Endothelial cell of umbilical vein (primary cell): ENCODE measurements around the gene PTPRU. TPM values are rescaled to one million over a fixed set of nuclear protein-coding genes. Genes with fewer than 3 reads are reported as not detected.

Experiments used
- BruUV-seq: library from RNA; stranded (reverse); fragments of 400-500 nt; replicated peaks from 2 replicates; lab custom pipeline; 2021; lab: Mats Ljungman, UMichigan
- CTCF ChIA-PET: fragments of 300-600, 350-600 bp; sonication (Branson Sonifier 250); formaldehyde crosslinking; loops from one replicate; lab custom pipeline; 2021; ENCODE audit warnings: antibody characterized with exemption, inconsistent platforms; lab: Charles Lee
- POLR2A ChIA-PET: fragments of 300-600, 350-600 bp; sonication (Branson Sonifier 250); formaldehyde crosslinking; loops from one replicate; lab custom pipeline; 2021; ENCODE audit warnings: antibody characterized with exemption, inconsistent platforms; lab: Charles Lee
- DNase-seq: peaks from one replicate; pipeline ENCODE4 v3.0.0-alpha.2; 2011; ENCODE audit warnings: low read depth, low spot score
- FAIRE-seq: peaks from 2 replicates; lab custom pipeline; 2011; peaks lifted over from hg19 to GRCh38; lab: Jason Lieb, UNC
- H2AFZ ChIP-seq: 2 replicates; pipeline ENCODE4 v1.6.0; 2012; ENCODE audit warnings: low read depth, low read length, control low read depth, inconsistent platforms
- H3K27ac ChIP-seq: 2 replicates; pipeline ENCODE4 v1.5.1; 2011; ENCODE audit warnings: low read depth, mild to moderate bottlenecking, control low read depth, low read length, moderate library complexity; ENCODE audit not compliant: insufficient read depth
- H3K27me3 ChIP-seq, 2 experiments: 2 replicates each; pipeline versions ENCODE4 v1.6.0 to v1.6.1; 2011; ENCODE audit warnings: low read length in 2 of 2, mixed read lengths in 1 of 2; ENCODE audit not compliant: control insufficient read depth in 2 of 2, insufficient read depth in 2 of 2
- H3K36me3 ChIP-seq, 2 experiments: 2 replicates in 1 of 2; 3 replicates in 1 of 2; pipeline ENCODE4 v1.5.1; 2011; ENCODE audit warnings: low read length in 2 of 2, mild to moderate bottlenecking in 1 of 2, moderate library complexity in 1 of 2; ENCODE audit not compliant: control insufficient read depth in 2 of 2, insufficient read depth in 2 of 2; ENCODE audit errors: extremely low read depth in 1 of 2
- H3K4me1 ChIP-seq: 3 replicates; pipeline ENCODE4 v1.5.1; 2011; ENCODE audit warnings: mild to moderate bottlenecking, low read length; ENCODE audit not compliant: control insufficient read depth, insufficient read depth; ENCODE audit errors: extremely low read depth
- H3K4me2 ChIP-seq: 2 replicates; pipeline ENCODE4 v1.6.1; 2011; ENCODE audit warnings: low read length, control low read depth, mixed read lengths; ENCODE audit not compliant: insufficient read depth
- H3K4me3 ChIP-seq, 3 experiments: fragments of 200-600 bp in 1 of 3; sonication (generic), shearing (Covaris generic) in 1 of 3; replicated peaks in 1 of 3; 2 replicates each; pipeline ENCODE4 v1.5.1; 2011 to 2016; ENCODE audit warnings: control low read depth in 3 of 3, low read length in 3 of 3, mild to moderate bottlenecking in 2 of 3, inconsistent platforms in 1 of 3, low read depth in 1 of 3, moderate library complexity in 1 of 3; ENCODE audit not compliant: insufficient read depth in 1 of 3
- H3K79me2 ChIP-seq: 2 replicates; pipeline ENCODE4 v1.6.0; 2012; ENCODE audit warnings: low read length, inconsistent platforms; ENCODE audit not compliant: control insufficient read depth, insufficient read depth
- H3K9ac ChIP-seq: replicated peaks from 2 replicates; pipeline ENCODE3; 2011; ENCODE audit warnings: low read length, control low read depth; ENCODE audit not compliant: insufficient read depth; ENCODE audit errors: extremely low read depth
- H3K9me1 ChIP-seq: replicated peaks from 3 replicates; pipeline ENCODE4 v1.6.0; 2011; ENCODE audit warnings: mild to moderate bottlenecking, low read length; ENCODE audit not compliant: control insufficient read depth, insufficient read depth; ENCODE audit errors: extremely low read depth
- H3K9me3 ChIP-seq: replicated peaks from 2 replicates; pipeline ENCODE4 v1.5.1; 2012; ENCODE audit warnings: low read length, inconsistent platforms; ENCODE audit not compliant: control insufficient read depth, insufficient read depth
- H4K20me1 ChIP-seq: replicated peaks from 2 replicates; pipeline ENCODE3; 2011; ENCODE audit warnings: mild to moderate bottlenecking, low read length; ENCODE audit not compliant: control insufficient read depth, insufficient read depth; ENCODE audit errors: extremely low read depth
- EZH2 ChIP-seq: IDR thresholded peaks from 2 replicates; pipeline ENCODE4 v1.6.1; 2012; ENCODE audit warnings: borderline replicate concordance, low read depth, mild to moderate bottlenecking, moderate library complexity, low read length, inconsistent platforms; ENCODE audit not compliant: severe bottlenecking
- FOS ChIP-seq: IDR thresholded peaks from 2 replicates; pipeline ENCODE4 v1.6.1; 2011; ENCODE audit warnings: mild to moderate bottlenecking, low read length, moderate library complexity, borderline replicate concordance; ENCODE audit not compliant: insufficient read depth
- JUN ChIP-seq: IDR thresholded peaks from 2 replicates; pipeline ENCODE4 v1.6.1; 2011; ENCODE audit warnings: borderline replicate concordance, low read depth; ENCODE audit not compliant: insufficient read length, insufficient read depth
- MYC ChIP-seq: IDR thresholded peaks from one replicate; pipeline ENCODE4 v1.6.1; 2011; ENCODE audit warnings: mild to moderate bottlenecking, low read depth, low read length
- POLR2A ChIP-seq: IDR thresholded peaks from 2 replicates; pipeline ENCODE4 v1.6.1; 2012; ENCODE audit warnings: low read depth, mild to moderate bottlenecking, control low read depth, low read length
- dilution Hi-C: fragments of 300-500 bp; cut with MboI; formaldehyde crosslinking; loops from one replicate; pipeline ENCODE4 v1.15.0; 2019; ENCODE audit warnings: low sequenced_read_pairs; ENCODE audit not compliant: extremely low pct_ligation_motif_present
- intact Hi-C: fragments of 100-400 bp; cut with micrococcal nuclease; formaldehyde crosslinking; loops from one replicate; pipeline ENCODE4 v1.10.0; 2022
- polyA plus RNA-seq, 4 experiments: library from polyadenylated mRNA; depleted of rRNA in 3 of 4; stranded (reverse) in 3 of 4; unstranded in 1 of 4; fragments of >200 nt; gene quantifications; 2 replicates each; pipeline versions ENCODE4 v1.2.1 to v1.2.3, GENCODE V29; 2011 to 2012; ENCODE audit warnings: missing spikeins in 1 of 4
- total RNA-seq: library from RNA; stranded (reverse); gene quantifications from 2 replicates; pipeline ENCODE4 v1.2.3, GENCODE V29; 2021
- TF ChIP-seq, protein P1 (sequence below), 2 donors: IDR thresholded peaks; 1 replicate in 1 of 2; 2 replicates in 1 of 2; pipeline ENCODE4 v1.5.1; 2011; ENCODE audit warnings: low read length in 2 of 2, mild to moderate bottlenecking in 2 of 2, moderate library complexity in 2 of 2, control low read depth in 1 of 2, inconsistent platforms in 1 of 2, low read depth in 1 of 2; ENCODE audit not compliant: insufficient read depth in 1 of 2; ENCODE audit errors: extremely low read depth in 1 of 2
- TF ChIP-seq, protein P2 (sequence below): IDR thresholded peaks from 2 replicates; pipeline ENCODE4 v1.6.1; 2011; ENCODE audit not compliant: insufficient read depth, insufficient read length

PTPRU gene
- total and polyA plus RNA-seq, 2 donors (not counting 3 experiments of a cell fraction or from before 2014, with no cell fraction given), result 0.58 to 2.6 TPM

- Histone ChIP-seq H3K9me1 (no peaks in the 10 kb centered on the region), H3K4me3 (no peak overlapping the region), H3K79me2 (no peaks in the 10 kb centered on the region), H3K9me3 (no peaks in the 10 kb centered on the region), H3K27ac (no peak overlapping the region), H3K36me3 (no peaks in the 10 kb centered on the region), H3K4me1 (no peaks in the 10 kb centered on the region), H2AFZ (no peak overlapping the region), H3K4me2 (no peak overlapping the region), H3K27me3 (peaks cover 15 to 18% of the 10 kb centered on the region in 2 experiments), H3K9ac (no peak overlapping the region), H4K20me1 (no peaks in the 10 kb centered on the region)
- BruUV-seq, result no TSS peak
- dilution Hi-C loops, result loop anchor here (25.0 kb wide), 1 partner anchor 844 kb away; no protein-coding TSS in a partner anchor
- ChIA-PET CTCF (interaction anchor here (1.2 to 3.6 kb wide), 3 partner anchors 88 to 1465 kb away, joined by 3 to 24 read pairs (median 5); no protein-coding TSS in a partner anchor), POLR2A (no interaction called here)
- FAIRE-seq (no peak), DNase-seq (no peak)
- TF ChIP-seq POLR2A (no peak), JUN (no peak), EZH2 (no peak), FOS (no peak), MYC (no peak)
- TF ChIP-seq, protein P1, sequence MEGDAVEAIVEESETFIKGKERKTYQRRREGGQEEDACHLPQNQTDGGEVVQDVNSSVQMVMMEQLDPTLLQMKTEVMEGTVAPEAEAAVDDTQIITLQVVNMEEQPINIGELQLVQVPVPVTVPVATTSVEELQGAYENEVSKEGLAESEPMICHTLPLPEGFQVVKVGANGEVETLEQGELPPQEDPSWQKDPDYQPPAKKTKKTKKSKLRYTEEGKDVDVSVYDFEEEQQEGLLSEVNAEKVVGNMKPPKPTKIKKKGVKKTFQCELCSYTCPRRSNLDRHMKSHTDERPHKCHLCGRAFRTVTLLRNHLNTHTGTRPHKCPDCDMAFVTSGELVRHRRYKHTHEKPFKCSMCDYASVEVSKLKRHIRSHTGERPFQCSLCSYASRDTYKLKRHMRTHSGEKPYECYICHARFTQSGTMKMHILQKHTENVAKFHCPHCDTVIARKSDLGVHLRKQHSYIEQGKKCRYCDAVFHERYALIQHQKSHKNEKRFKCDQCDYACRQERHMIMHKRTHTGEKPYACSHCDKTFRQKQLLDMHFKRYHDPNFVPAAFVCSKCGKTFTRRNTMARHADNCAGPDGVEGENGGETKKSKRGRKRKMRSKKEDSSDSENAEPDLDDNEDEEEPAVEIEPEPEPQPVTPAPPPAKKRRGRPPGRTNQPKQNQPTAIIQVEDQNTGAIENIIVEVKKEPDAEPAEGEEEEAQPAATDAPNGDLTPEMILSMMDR (IDR thresholded peaks at IDR 0.05; ENCODE audit: extremely low read depth in 1 of 2, insufficient read depth in 1 of 2, low read depth in 1 of 2, low read length in 2 of 2), result no peak
- TF ChIP-seq, protein P2, sequence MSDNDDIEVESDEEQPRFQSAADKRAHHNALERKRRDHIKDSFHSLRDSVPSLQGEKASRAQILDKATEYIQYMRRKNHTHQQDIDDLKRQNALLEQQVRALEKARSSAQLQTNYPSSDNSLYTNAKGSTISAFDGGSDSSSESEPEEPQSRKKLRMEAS, result no peak
- intact Hi-C loops, result no loop called here
Measured at GRCh38 chr1:29243023-29243870, 6.9 kb downstream of the PTPRU start.
